ENCODE results near the gene LRRC8D.

The LRRC8D gene

GRCh38 chr1:89880679-89881078, 59.8 kb downstream of the LRRC8D start:
- H3K4me3 ChIP-seq (ENCODE audit: low read depth, low read length) = no peak overlapping the region
- no peak for DNase-seq (ENCODE audit: low read depth)
- TF ChIP-seq CTCF (IDR thresholded peaks at IDR 0.05; ENCODE audit: insufficient read depth, low read depth, low read length, missing control alignments) = no peak

- TF ChIP-seq CTCF (IDR thresholded peaks at IDR 0.05; ENCODE audit: insufficient read depth, low read depth, low read length, missing control alignments) = no peak
- H3K4me3 ChIP-seq (ENCODE audit: low read depth, low read length) = no peak overlapping the region
- peak; percentile 8 for DNase-seq (ENCODE audit: low read depth)
Measured at GRCh38 chr1:89881415-89882058, 60.7 kb downstream of the LRRC8D start.

DNA sequence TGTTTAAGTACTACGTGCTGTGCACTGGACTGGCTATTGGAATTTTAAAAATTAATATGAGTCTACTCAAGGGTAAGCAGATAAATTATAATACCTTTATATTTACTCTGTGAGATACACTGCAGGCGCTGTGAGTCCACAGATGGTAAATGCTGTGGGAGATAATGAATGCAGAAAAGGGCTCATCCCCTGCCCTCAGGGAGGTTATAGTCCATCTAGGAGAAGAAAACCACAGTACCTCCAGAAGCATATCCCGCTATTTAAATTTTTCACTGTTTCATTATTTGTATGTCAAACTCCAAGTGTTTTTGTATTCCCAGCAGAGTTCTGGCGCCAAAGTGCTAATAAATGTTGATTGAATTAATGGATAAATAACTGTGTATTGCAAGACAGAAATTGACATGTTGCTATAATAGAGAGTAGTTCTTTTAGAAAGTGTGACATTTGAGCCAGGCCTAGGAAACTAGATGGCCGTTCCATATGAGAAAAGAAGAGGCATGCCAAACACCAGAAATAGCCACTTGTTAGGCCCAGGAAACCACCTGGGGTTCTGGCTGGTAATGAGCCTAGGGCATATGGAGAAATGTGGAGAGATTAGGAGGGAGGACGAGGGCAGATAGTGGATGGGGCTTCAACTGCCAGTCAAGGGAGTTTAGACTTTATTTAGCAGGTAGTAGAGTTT, 61.7 kb downstream of the LRRC8D start:
- TF ChIP-seq CTCF (IDR thresholded peaks at IDR 0.05; ENCODE audit: insufficient read depth, low read depth, low read length, missing control alignments) = no peak
- no peak overlapping the region for H3K4me3 ChIP-seq (ENCODE audit: low read depth, low read length)
- DNase-seq (ENCODE audit: low read depth) = no peak

- DNase-seq (ENCODE audit: low read depth) = no peak
- TF ChIP-seq CTCF (IDR thresholded peaks at IDR 0.05; ENCODE audit: insufficient read depth, low read depth, low read length, missing control alignments) = no peak
- no peak overlapping the region for H3K4me3 ChIP-seq (ENCODE audit: low read depth, low read length)
Measured at GRCh38 chr1:89883030-89883379, 62.2 kb downstream of the LRRC8D start.

GRCh38 chr1:89884718-89885596, 64.1 kb downstream of the LRRC8D start:
- no peak overlapping the region for H3K4me3 ChIP-seq (ENCODE audit: low read depth, low read length)
- DNase-seq (ENCODE audit: low read depth) = no peak
- TF ChIP-seq CTCF (IDR thresholded peaks at IDR 0.05; ENCODE audit: insufficient read depth, low read depth, low read length, missing control alignments) = no peak

DNA sequence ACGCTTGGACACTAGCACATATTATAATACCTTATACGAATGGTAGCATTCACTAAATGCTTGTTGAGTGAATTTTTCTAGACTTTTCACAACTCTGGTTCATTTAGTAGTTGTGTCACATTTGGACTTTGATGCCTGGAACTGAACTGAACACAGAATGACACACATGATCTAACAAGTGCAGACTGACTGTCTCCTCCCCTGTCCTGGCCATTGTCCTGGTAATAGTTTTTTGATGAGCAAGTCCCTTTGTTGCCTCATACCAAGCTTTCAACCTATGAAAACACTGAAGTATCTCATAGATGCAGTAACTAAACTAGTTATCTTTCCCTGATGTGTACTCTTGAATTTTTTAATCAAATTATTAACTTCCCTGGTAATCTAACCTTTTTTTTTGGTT, 66.4 kb downstream of the LRRC8D start:
- DNase-seq (ENCODE audit: low read depth) = no peak
- no peak overlapping the region for H3K4me3 ChIP-seq (ENCODE audit: low read depth, low read length)
- TF ChIP-seq CTCF (IDR thresholded peaks at IDR 0.05; ENCODE audit: insufficient read depth, low read depth, low read length, missing control alignments) = no peak
